Epithelial cell of proximal tubule (primary cell): ENCODE data around the gene COL4A1. TPM values are rescaled to one million over a fixed set of nuclear protein-coding genes. Genes with fewer than 3 reads are reported as not detected.
A peak's percentile ranks its signal among the peaks of the same experiment; 100 is the strongest.

Experiments used
- DNase-seq: peaks from one replicate; pipeline ENCODE4 v3.0.0-alpha.2; 2011; ENCODE audit warnings: low read depth
- H3K4me3 ChIP-seq: 2 replicates; pipeline ENCODE4 v1.5.1; 2011; ENCODE audit warnings: low read depth, mild to moderate bottlenecking, low read length
- total RNA-seq: library from RNA; depleted of rRNA; stranded (reverse); fragments of >200 nt; gene quantifications from 2 replicates; pipeline ENCODE4 v1.2.3, GENCODE V29; 2015
- TF ChIP-seq, protein P1 (sequence below): conservative IDR thresholded peaks from 2 replicates; pipeline ENCODE4 v1.5.1; 2012; ENCODE audit warnings: low read depth, mild to moderate bottlenecking, low read length

Gene COL4A1
- total RNA-seq, 1 donor from 2014 or later = 547 TPM

DNA sequence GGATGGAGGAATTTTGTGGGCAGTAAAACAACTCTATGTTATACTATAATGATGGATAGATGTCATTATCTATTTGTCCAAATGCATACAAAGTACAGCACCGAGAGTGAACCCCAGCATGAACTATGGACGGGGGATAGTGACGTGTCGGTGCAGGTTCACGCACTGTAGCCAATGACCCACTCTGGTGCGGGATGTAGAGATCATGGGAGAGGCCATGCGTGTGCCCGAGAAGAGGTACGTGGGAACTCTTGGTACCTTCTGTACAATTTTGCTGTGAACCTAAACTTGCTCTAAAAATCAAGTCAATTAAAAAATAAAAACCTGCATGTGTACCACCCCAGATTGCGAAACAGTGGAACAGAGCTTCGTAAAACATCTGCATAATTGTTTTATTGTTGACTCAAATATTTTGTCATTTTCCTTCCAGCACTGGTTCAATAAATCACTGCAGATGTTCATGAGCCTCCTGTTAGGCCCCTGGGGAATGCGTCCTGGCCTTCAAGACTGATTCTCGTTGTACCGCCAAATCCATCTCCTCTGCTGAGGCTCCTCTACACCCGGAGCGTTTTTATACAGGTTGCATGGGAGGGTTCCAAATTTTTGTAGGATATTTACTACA lies 30.9 kb downstream of the COL4A1 start:
- no peak overlapping the region for H3K4me3 ChIP-seq
- TF ChIP-seq, protein P1, sequence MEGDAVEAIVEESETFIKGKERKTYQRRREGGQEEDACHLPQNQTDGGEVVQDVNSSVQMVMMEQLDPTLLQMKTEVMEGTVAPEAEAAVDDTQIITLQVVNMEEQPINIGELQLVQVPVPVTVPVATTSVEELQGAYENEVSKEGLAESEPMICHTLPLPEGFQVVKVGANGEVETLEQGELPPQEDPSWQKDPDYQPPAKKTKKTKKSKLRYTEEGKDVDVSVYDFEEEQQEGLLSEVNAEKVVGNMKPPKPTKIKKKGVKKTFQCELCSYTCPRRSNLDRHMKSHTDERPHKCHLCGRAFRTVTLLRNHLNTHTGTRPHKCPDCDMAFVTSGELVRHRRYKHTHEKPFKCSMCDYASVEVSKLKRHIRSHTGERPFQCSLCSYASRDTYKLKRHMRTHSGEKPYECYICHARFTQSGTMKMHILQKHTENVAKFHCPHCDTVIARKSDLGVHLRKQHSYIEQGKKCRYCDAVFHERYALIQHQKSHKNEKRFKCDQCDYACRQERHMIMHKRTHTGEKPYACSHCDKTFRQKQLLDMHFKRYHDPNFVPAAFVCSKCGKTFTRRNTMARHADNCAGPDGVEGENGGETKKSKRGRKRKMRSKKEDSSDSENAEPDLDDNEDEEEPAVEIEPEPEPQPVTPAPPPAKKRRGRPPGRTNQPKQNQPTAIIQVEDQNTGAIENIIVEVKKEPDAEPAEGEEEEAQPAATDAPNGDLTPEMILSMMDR = no peak
- no peak for DNase-seq

DNA sequence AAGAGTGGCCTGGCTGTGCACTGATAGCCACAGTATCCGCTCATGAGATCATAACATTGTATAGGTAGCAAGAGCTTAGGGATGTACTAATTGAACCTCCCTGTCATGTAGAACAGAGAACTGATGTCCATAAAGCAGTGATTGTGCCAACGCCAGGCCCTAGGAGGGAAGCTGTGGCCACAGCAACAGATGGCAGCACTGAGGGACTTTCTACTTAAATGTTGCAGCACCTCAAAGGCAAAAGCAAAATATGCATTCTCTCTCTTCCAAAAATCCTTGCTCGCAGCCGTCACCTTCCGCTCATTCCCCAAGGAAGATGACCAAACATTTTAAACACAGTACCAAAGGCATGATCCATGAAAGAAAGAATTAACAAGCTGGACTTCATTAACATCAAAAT lies 32.3 kb downstream of the COL4A1 start:
- DNase-seq = no peak
- TF ChIP-seq, protein P1 = peak; percentile 51
- no peak overlapping the region for H3K4me3 ChIP-seq

DNA sequence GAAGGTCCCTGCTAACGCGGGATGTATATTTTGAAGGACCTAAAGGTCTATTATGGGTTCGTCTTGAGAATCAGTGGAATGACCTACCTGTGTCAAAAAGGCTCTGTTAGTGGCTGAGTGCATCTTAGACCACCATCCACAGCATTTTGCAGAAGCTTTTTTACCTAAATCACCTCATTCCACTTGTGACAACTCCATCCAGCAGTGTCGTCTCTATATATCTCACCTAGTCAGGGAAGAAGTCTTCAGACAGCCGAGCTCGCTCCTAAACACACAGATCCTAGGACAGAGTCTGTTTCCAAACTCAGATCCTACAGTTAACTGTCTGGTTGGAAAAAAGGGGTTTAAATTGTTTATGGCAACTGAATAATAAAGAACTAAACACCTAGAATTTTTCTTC lies 33.7 kb downstream of the COL4A1 start:
- TF ChIP-seq, protein P1 = no peak
- no peak for DNase-seq
- H3K4me3 ChIP-seq = no peak overlapping the region

DNA sequence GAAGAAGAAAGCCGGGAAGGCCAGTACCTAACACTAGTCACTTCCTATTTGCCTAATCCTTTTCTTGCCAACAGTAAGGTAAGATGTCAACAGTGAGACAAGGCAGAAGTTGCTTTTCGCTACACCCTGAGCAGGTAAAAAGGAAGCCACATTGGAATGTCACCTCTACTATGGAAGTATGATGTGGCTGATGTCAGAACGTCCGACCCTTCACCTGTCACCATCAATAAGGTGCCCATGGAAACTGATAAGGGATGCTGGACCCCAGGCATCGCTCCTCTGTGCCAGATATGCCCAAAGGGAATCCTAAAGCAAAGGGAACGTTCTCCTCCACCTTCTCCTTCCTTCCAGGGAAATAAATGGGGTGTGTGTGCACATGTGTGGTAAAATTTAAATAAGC lies 34.3 kb downstream of the COL4A1 start:
- TF ChIP-seq, protein P1 = no peak
- no peak for DNase-seq
- H3K4me3 ChIP-seq = no peak overlapping the region

DNA sequence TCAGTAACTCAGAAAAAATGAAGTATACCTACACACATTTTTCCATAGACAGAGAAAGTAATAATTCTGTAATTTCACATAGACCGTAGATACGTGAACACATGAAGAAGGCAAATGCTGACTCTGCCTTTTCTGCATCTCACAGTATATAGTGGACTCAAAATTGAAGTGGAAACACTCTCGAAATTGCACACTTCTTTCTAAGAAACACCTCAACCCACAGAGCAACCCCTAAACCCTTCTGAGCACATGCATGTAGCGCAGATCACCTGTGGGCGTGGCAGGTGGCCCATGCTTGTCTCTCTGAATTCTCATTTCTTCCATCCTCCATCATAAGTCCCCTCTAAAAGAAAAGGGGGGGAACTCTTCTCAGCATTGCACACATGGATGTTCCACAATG lies 34.7 kb downstream of the COL4A1 start:
- TF ChIP-seq, protein P1 = no peak

DNA sequence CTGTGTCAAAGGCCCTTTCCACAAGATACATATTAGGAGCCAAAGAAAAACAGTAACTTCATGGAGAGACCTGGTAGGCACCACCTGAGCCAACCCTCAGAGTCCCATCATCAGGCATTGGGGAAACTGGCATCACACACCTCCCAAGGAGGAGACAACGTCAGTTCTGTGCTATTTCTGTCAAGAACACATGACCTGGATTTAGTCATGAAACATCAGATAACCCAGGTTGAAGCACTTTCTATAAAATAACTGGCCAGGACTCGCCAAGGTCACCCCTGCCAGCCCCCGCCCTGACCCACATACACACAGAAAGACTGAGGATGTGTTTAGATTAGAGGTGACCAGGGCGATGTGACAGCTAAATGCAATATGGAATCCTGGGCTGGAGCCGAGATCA lies 35.6 kb downstream of the COL4A1 start:
- H3K4me3 ChIP-seq = no peak overlapping the region
- DNase-seq = no peak
- TF ChIP-seq, protein P1 = no peak

More for the DNA sequence above, 34.7 kb downstream of the COL4A1 start:
- H3K4me3 ChIP-seq = no peak overlapping the region
- DNase-seq = no peak

DNA sequence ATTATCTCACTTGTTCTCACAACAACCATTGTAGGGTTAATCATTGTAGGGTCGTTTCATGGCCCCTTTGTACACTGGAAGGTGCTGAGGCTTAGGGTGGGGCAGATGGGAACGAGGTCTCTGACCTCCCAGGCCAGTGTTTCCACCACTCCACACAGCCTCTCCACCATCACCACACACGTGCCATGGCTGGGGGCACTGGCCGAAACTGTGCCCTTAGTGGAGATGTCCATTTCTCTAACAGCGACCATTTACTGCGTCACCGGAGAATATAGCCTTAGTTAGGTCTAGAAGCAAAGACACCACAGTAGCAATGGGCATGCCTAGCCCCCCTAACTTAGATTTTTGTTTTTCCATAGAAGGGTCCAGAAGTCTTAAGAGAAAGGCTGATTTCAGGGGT lies 36.5 kb downstream of the COL4A1 start:
- TF ChIP-seq, protein P1 = no peak
- H3K4me3 ChIP-seq = no peak overlapping the region
- no peak for DNase-seq
